HCT116 (cell line): Measurements from ENCODE around the gene GCNT4. TPM values are rescaled to one million over a fixed set of nuclear protein-coding genes. Genes with fewer than 3 reads are reported as not detected.

Experiments
- ATAC-seq: fragments of 200-7000 bp; cut with Tn5 transposase; 2 replicates; pipeline ENCODE4 v1.9.1; 2020; ENCODE audit warnings: mild to moderate bottlenecking, moderate library complexity
- BruUV-seq: library from RNA; stranded (reverse); fragments of 400-500 nt; replicated peaks from 2 replicates; lab custom pipeline; 2021; lab: Mats Ljungman, UMichigan
- CTCF ChIA-PET: fragments of 300-600 bp; sonication (Branson Sonifier 250); formaldehyde crosslinking; loops from one replicate; lab custom pipeline; 2021; ENCODE audit warnings: antibody characterized with exemption; lab: Charles Lee
- POLR2A ChIA-PET: fragments of 300-600, 350-600 bp; sonication (Branson Sonifier 250); formaldehyde crosslinking; loops from one replicate; lab custom pipeline; 2021; ENCODE audit warnings: antibody characterized with exemption; lab: Charles Lee
- RAD21 ChIA-PET, 2 experiments: fragments of 300-600 bp; sonication (Branson Sonifier 250); formaldehyde crosslinking; loops; one replicate each; lab custom pipeline; 2023; ENCODE audit warnings: low total read pairs in 2 of 2; ENCODE audit not compliant: uncharacterized antibody in 2 of 2, unreplicated experiment in 2 of 2, low non-redundant PET in 1 of 2; lab: Charles Lee
- DNase-seq: peaks from one replicate; pipeline ENCODE4 v3.0.0-alpha.2; 2010; ENCODE audit warnings: low read depth, low spot score
- H2AFZ ChIP-seq: fragments of 200-600 bp; shearing (Covaris generic), sonication (generic); 2 replicates; pipeline ENCODE4 v1.6.1; 2017; ENCODE audit warnings: low read depth, mixed run types, mixed read lengths, antibody characterized with exemption, low read length; ENCODE audit not compliant: poor library complexity, severe bottlenecking
- H3K27ac ChIP-seq: 2 replicates; pipeline ENCODE4 v1.5.1; 2012; ENCODE audit warnings: low read depth, low read length
- H3K27me3 ChIP-seq: fragments of 200-600 bp; sonication (generic); 2 replicates; pipeline ENCODE4 v1.6.1; 2016; ENCODE audit warnings: mixed run types, low read length, mixed read lengths; ENCODE audit not compliant: insufficient read depth
- H3K36me3 ChIP-seq, 2 experiments: fragments of 200-500 bp in 1 of 2; fragments of 200-600 bp in 1 of 2; sonication (Bioruptor generic) in 1 of 2; sonication (generic) in 1 of 2; 2 replicates each; pipeline versions ENCODE4 v1.5.1 to v1.6.1; 2014 to 2016; ENCODE audit warnings: low read length in 2 of 2, inconsistent platforms in 1 of 2, mixed read lengths in 1 of 2, mixed run types in 1 of 2; ENCODE audit not compliant: insufficient read depth in 2 of 2, control insufficient read depth in 1 of 2
- H3K4me1 ChIP-seq, 2 experiments: fragments of 200-600 bp in 1 of 2; sonication (generic) in 1 of 2; 2 replicates each; pipeline versions ENCODE4 v1.5.1 to v1.6.1; 2012 to 2017; ENCODE audit warnings: low read length in 2 of 2, inconsistent platforms in 1 of 2, mild to moderate bottlenecking in 1 of 2, mixed read lengths in 1 of 2, mixed run types in 1 of 2, moderate library complexity in 1 of 2; ENCODE audit not compliant: insufficient read depth in 2 of 2, control insufficient read depth in 1 of 2
- H3K4me2 ChIP-seq: fragments of 200-600 bp; sonication (generic); 2 replicates; pipeline ENCODE4 v1.6.1; 2017; ENCODE audit warnings: mixed run types, low read length, mixed read lengths
- H3K4me3 ChIP-seq, 2 experiments: fragments of 200-600 bp in 1 of 2; sonication (generic) in 1 of 2; replicated peaks in 1 of 2; 2 replicates each; pipeline ENCODE4 v1.5.1; 2011 to 2016; ENCODE audit warnings: low read length in 2 of 2, control low read depth in 1 of 2, low read depth in 1 of 2, mild to moderate bottlenecking in 1 of 2, mixed read lengths in 1 of 2, mixed run types in 1 of 2
- H3K79me2 ChIP-seq: fragments of 200-600 bp; sonication (generic); 2 replicates; pipeline ENCODE4 v1.6.1; 2017; ENCODE audit warnings: mild to moderate bottlenecking, mixed run types, low read length, moderate library complexity, mixed read lengths; ENCODE audit not compliant: insufficient read depth
- H3K9ac ChIP-seq: fragments of 200-600 bp; sonication (generic); 2 replicates; pipeline ENCODE4 v1.6.1; 2016; ENCODE audit warnings: low read length, mixed read lengths
- H3K9me2 ChIP-seq: fragments of 200-600 bp; sonication (generic), shearing (Covaris generic); 2 replicates; pipeline ENCODE4 v1.6.1; 2017; ENCODE audit warnings: mixed run types, mild to moderate bottlenecking, moderate library complexity; ENCODE audit not compliant: insufficient read depth
- H3K9me3 ChIP-seq, 2 experiments: fragments of 200-500 bp in 1 of 2; fragments of 200-600 bp in 1 of 2; sonication (Bioruptor generic) in 1 of 2; sonication (generic) in 1 of 2; 2 replicates each; pipeline ENCODE4 v1.6.1; 2014 to 2017; ENCODE audit warnings: low read length in 2 of 2, mixed read lengths in 2 of 2, inconsistent platforms in 1 of 2, low read depth in 1 of 2, mild to moderate bottlenecking in 1 of 2, mixed run types in 1 of 2, moderate library complexity in 1 of 2; ENCODE audit not compliant: control insufficient read depth in 1 of 2, insufficient read depth in 1 of 2
- H4K20me1 ChIP-seq: fragments of 200-600 bp; sonication (generic), shearing (Covaris generic); 2 replicates; pipeline ENCODE4 v1.6.1; 2017; ENCODE audit warnings: mixed run types, mild to moderate bottlenecking, moderate library complexity; ENCODE audit not compliant: insufficient read depth
- CBX3 ChIP-seq: IDR thresholded peaks from 2 replicates; pipeline ENCODE4 v1.6.1; 2012; ENCODE audit warnings: low read depth
- EGR1 ChIP-seq: IDR thresholded peaks from 2 replicates; pipeline ENCODE4 v1.6.1; 2012; ENCODE audit warnings: low read depth
- ELF1 ChIP-seq: IDR thresholded peaks from 2 replicates; pipeline ENCODE4 v1.6.1; 2012; ENCODE audit warnings: low read depth, borderline replicate concordance
- EZH2 ChIP-seq: fragments of 200-600 bp; sonication (generic); IDR thresholded peaks from 2 replicates; pipeline ENCODE4 v1.6.1; 2017; ENCODE audit warnings: antibody characterized with exemption, mixed run types
- FOSL1 ChIP-seq: IDR thresholded peaks from 2 replicates; pipeline ENCODE4 v1.6.1; 2012; ENCODE audit warnings: low read depth
- POLR2A ChIP-seq: IDR thresholded peaks from 2 replicates; pipeline ENCODE4 v1.7.0; 2011; ENCODE audit warnings: borderline replicate concordance; ENCODE audit not compliant: insufficient read depth, insufficient read length; ENCODE audit errors: extremely low read depth
- SRF ChIP-seq: IDR thresholded peaks from 2 replicates; pipeline ENCODE4 v1.6.1; 2012; ENCODE audit warnings: low read depth
- TCF7L2 ChIP-seq: IDR thresholded peaks from 2 replicates; pipeline ENCODE4 v1.7.0; 2011; ENCODE audit warnings: borderline replicate concordance, inconsistent platforms; ENCODE audit not compliant: insufficient read depth, insufficient read length; ENCODE audit errors: extremely low read depth
- YY1 ChIP-seq: IDR thresholded peaks from 2 replicates; pipeline ENCODE4 v1.6.1; 2011; ENCODE audit warnings: low read length, low read depth, moderate library complexity, mild to moderate bottlenecking; ENCODE audit not compliant: insufficient replicate concordance; ENCODE audit errors: extremely low read depth
- ZFX ChIP-seq: fragments of 450-650 bp; IDR thresholded peaks from 2 replicates; pipeline ENCODE4 v1.6.1; 2017
- ZNF274 ChIP-seq: fragments of 200-500 bp; sonication (Bioruptor generic); IDR thresholded peaks from 2 replicates; pipeline ENCODE4 v1.6.1; 2014; ENCODE audit warnings: mild to moderate bottlenecking, low read depth, low read length, inconsistent platforms
- intact Hi-C: fragments of 100-400 bp; cut with micrococcal nuclease; formaldehyde crosslinking; loops from 2 replicates; pipeline ENCODE4 v1.10.0; 2022
- total RNA-seq: library from RNA; stranded (reverse); gene quantifications from one replicate; pipeline ENCODE4 v1.2.1, GENCODE V29; 2021; ENCODE audit not compliant: unreplicated experiment
- TF ChIP-seq, protein P1 (sequence below): IDR thresholded peaks from 2 replicates; pipeline ENCODE4 v1.6.1; 2012
- TF ChIP-seq, protein P2 (sequence below): IDR thresholded peaks from 2 replicates; pipeline ENCODE4 v1.6.1; 2012
- TF ChIP-seq, protein P3 (sequence below): IDR thresholded peaks from 2 replicates; pipeline ENCODE4 v1.6.1; 2011; ENCODE audit warnings: mild to moderate bottlenecking, low read length, moderate library complexity; ENCODE audit not compliant: insufficient replicate concordance; ENCODE audit errors: extremely low read depth
- TF ChIP-seq, protein P4 (sequence below), 3 experiments: fragments of 200-600 bp in 1 of 3; sonication (generic) in 1 of 3; IDR thresholded peaks in 2 of 3; conservative IDR thresholded peaks in 1 of 3; 2 replicates each; pipeline ENCODE4 v1.5.1; 2012 to 2017; ENCODE audit warnings: low read depth in 2 of 3, low read length in 2 of 3, antibody characterized with exemption in 1 of 3, borderline replicate concordance in 1 of 3, control low read depth in 1 of 3, mild to moderate bottlenecking in 1 of 3, mixed read lengths in 1 of 3, mixed run types in 1 of 3, moderate library complexity in 1 of 3; ENCODE audit not compliant: insufficient read depth in 1 of 3

GCNT4 gene
- total RNA-seq, 1 experiment from 2014 or later: 0.07 TPM

DNA sequence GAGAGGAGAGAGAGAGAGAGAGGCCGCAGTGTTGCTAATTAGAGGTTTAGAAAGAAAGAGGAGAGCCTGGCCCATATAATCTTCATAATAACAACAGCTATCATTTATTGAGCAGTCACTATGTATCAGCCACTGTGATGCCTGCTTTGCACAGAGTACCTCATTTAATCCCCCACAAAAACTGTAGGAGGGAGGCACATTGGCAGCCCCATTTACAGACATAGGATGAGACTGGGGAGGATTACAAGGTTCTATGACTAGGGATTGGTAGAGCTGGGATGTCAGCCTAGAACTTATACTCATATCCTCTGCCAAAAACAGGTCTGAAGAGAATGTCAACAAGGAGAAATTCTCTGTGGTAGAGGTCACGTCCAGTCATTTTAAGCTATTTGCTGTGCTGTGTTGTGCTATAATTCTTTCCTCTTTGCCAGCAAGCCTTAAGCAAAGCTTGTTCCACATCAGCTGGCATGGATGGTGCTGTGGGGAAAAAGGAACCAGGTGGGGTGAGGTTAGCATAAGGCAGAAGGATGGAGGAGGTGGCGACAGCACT, 6.7 kb upstream of the GCNT4 start (continued):
- TF ChIP-seq TCF7L2 (no peak), EZH2 (no peak), ZNF274 (no peak), ZFX (no peak)
- TF ChIP-seq, protein P1, sequence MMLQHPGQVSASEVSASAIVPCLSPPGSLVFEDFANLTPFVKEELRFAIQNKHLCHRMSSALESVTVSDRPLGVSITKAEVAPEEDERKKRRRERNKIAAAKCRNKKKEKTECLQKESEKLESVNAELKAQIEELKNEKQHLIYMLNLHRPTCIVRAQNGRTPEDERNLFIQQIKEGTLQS: no peak
- TF ChIP-seq, protein P2, sequence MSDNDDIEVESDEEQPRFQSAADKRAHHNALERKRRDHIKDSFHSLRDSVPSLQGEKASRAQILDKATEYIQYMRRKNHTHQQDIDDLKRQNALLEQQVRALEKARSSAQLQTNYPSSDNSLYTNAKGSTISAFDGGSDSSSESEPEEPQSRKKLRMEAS: no peak
- TF ChIP-seq, all 23 proteins: peak for 0

DNA sequence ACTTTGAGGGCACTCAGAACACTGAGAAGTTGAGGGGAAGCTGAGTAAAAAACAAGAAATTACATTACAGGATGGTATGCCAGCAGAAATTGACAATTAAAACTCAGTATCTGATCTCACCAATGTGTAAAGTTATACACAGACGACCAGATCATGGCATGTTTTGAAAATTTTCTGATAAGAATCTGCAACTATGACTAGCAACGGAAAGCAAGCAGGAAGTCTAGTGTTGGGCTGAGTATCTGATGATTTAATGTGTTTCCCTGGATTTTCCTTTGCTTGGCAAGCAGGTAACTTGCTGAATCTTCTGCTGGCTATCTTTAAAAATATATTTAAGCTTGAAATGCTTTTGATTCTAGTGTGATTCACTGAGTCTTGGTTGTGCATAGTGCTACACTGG, 5.2 kb upstream of the GCNT4 start:
- no peak overlapping the region for H3K9ac ChIP-seq
- no peaks in the 10 kb centered on the region for H3K9me2 ChIP-seq
- H2AFZ ChIP-seq: no peak overlapping the region
- no peaks in the 10 kb centered on the region for H3K27me3 ChIP-seq
- POLR2A ChIA-PET: no interaction called here
- intact Hi-C loops: loop anchor here (10.0 kb wide), 1 partner anchor 1197 kb away; no protein-coding TSS in a partner anchor
- no peak overlapping the region for H3K27ac ChIP-seq
- H3K79me2 ChIP-seq: no peaks in the 10 kb centered on the region
- H3K36me3 ChIP-seq: no peaks in the 10 kb centered on the region
- no peak overlapping the region for H3K4me2 ChIP-seq
- no peaks in the 10 kb centered on the region for H3K9me3 ChIP-seq
- peaks cover 0 to 8% of the 10 kb centered on the region in 2 experiments; a peak in 1 of 4 replicates for H3K4me1 ChIP-seq
- DNase-seq (no peak), ATAC-seq (no peak)
- no TSS peak for BruUV-seq
- TF ChIP-seq, protein P1: no peak
- TF ChIP-seq, protein P3, sequence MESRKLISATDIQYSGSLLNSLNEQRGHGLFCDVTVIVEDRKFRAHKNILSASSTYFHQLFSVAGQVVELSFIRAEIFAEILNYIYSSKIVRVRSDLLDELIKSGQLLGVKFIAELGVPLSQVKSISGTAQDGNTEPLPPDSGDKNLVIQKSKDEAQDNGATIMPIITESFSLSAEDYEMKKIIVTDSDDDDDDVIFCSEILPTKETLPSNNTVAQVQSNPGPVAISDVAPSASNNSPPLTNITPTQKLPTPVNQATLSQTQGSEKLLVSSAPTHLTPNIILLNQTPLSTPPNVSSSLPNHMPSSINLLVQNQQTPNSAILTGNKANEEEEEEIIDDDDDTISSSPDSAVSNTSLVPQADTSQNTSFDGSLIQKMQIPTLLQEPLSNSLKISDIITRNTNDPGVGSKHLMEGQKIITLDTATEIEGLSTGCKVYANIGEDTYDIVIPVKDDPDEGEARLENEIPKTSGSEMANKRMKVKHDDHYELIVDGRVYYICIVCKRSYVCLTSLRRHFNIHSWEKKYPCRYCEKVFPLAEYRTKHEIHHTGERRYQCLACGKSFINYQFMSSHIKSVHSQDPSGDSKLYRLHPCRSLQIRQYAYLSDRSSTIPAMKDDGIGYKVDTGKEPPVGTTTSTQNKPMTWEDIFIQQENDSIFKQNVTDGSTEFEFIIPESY: no peak
- no peak for TF ChIP-seq ZNF274
- no peak for TF ChIP-seq EGR1
- TF ChIP-seq, protein P4, sequence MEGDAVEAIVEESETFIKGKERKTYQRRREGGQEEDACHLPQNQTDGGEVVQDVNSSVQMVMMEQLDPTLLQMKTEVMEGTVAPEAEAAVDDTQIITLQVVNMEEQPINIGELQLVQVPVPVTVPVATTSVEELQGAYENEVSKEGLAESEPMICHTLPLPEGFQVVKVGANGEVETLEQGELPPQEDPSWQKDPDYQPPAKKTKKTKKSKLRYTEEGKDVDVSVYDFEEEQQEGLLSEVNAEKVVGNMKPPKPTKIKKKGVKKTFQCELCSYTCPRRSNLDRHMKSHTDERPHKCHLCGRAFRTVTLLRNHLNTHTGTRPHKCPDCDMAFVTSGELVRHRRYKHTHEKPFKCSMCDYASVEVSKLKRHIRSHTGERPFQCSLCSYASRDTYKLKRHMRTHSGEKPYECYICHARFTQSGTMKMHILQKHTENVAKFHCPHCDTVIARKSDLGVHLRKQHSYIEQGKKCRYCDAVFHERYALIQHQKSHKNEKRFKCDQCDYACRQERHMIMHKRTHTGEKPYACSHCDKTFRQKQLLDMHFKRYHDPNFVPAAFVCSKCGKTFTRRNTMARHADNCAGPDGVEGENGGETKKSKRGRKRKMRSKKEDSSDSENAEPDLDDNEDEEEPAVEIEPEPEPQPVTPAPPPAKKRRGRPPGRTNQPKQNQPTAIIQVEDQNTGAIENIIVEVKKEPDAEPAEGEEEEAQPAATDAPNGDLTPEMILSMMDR (IDR thresholded peaks at IDR 0.05 in 2 of 3, conservative IDR thresholded peaks at IDR 0.05 in 1 of 3; ENCODE audit: borderline replicate concordance in 1 of 3, insufficient read depth in 1 of 3, low read depth in 2 of 3, low read length in 2 of 3): no peak
- no peak for TF ChIP-seq FOSL1
- TF ChIP-seq EZH2: no peak
- no peak for TF ChIP-seq POLR2A
- TF ChIP-seq CBX3: no peak
- no peak for TF ChIP-seq YY1
- no peak for TF ChIP-seq ELF1
- no peak for TF ChIP-seq SRF
- RAD21 ChIA-PET: no interaction called here
- H3K4me3 ChIP-seq: no peak overlapping the region
- CTCF ChIA-PET: no interaction called here
- H4K20me1 ChIP-seq: no peaks in the 10 kb centered on the region
